ENCODE results near the gene DNAH10.

- TF ChIP-seq YY1 (IDR thresholded peaks at IDR 0.05; ENCODE audit: insufficient read depth, insufficient read length) (no peak), ZNF274 (IDR thresholded peaks at IDR 0.05; ENCODE audit: low read depth, low read length) (no peak), SUZ12 (IDR thresholded peaks at IDR 0.05; ENCODE audit: extremely low read depth, insufficient read depth, insufficient read length) (no peak)
Measured at GRCh38 chr12:123779551-123779950, 17.4 kb downstream of the DNAH10 start.
